Transverse colon (tissue), 4 donors: ENCODE data around the gene DCAF10. TPM values are rescaled to one million over a fixed set of nuclear protein-coding genes. Genes with fewer than 3 reads are reported as not detected.

Experiments
- DNase-seq: peaks from one replicate; pipeline ENCODE4 v3.0.0-alpha.2; 2019
- H3K27ac ChIP-seq, 4 donors: fragments of 200-600 bp; sonication (generic); 2 replicates each; pipeline ENCODE4 v1.5.1; 2016 to 2018; ENCODE audit warnings: inconsistent platforms in 4 of 4
- H3K27me3 ChIP-seq: fragments of 200-600 bp; sonication (generic); 2 replicates; pipeline ENCODE4 v1.5.1; 2017; ENCODE audit warnings: inconsistent platforms
- H3K36me3 ChIP-seq, 4 donors: fragments of 200-600 bp; sonication (generic); 2 replicates each; pipeline ENCODE4 v1.5.1; 2017 to 2019; ENCODE audit warnings: inconsistent platforms in 4 of 4
- H3K4me1 ChIP-seq, 4 donors: fragments of 200-600 bp; sonication (generic); 2 replicates each; pipeline ENCODE4 v1.5.1; 2017 to 2020; ENCODE audit warnings: inconsistent platforms in 4 of 4
- H3K4me3 ChIP-seq, 4 donors: fragments of 200-600 bp; sonication (generic); 1 replicate in 1 of 4; 2 replicates in 3 of 4; pipeline versions ENCODE4 v1.5.1 to v1.6.1; 2017 to 2019; ENCODE audit warnings: inconsistent platforms in 4 of 4
- H3K9me3 ChIP-seq, 2 donors: fragments of 200-600 bp; sonication (generic); 2 replicates each; pipeline ENCODE4 v1.5.1; 2017 to 2019; ENCODE audit warnings: inconsistent platforms in 2 of 2
- CTCF ChIP-seq, 5 experiments: fragments of 200-600 bp in 3 of 5; fragments of 450-650 bp in 2 of 5; sonication (generic) in 3 of 5; IDR thresholded peaks; 1 replicate in 2 of 5; 2 replicates in 3 of 5; pipeline ENCODE4 v1.5.1; 2016 to 2017; ENCODE audit warnings: antibody characterized with exemption in 5 of 5, inconsistent platforms in 3 of 5, mild to moderate bottlenecking in 2 of 5, moderate library complexity in 1 of 5
- EP300 ChIP-seq: sonication (generic); formaldehyde crosslinking; IDR thresholded peaks from one replicate; pipeline ENCODE4 v1.6.1; 2017; ENCODE audit warnings: antibody characterized with exemption, low read depth
- POLR2A ChIP-seq: fragments of 450-650 bp; IDR thresholded peaks from one replicate; pipeline ENCODE4 v1.6.1; 2016; ENCODE audit warnings: antibody characterized with exemption, mild to moderate bottlenecking, moderate library complexity
- POLR2AphosphoS5 ChIP-seq, 3 donors: sonication (generic); formaldehyde crosslinking; IDR thresholded peaks; one replicate each; pipeline ENCODE4 v1.6.1; 2016; ENCODE audit warnings: antibody characterized with exemption in 3 of 3
- WGBS, 2 donors: methylation state at CpG; one replicate each; pipeline ENCODE4 v1.1.5; 2018; ENCODE audit warnings: low coverage in 1 of 2; 5-methylcytosine and 5-hydroxymethylcytosine counted together
- in situ Hi-C, 4 donors: fragments of 200-750 bp; cut with MboI; loops; one replicate each; pipeline versions ENCODE4 v1.15.0 to v1.15.1; 2017; ENCODE audit warnings: low sequenced_read_pairs in 3 of 4, low pct_ligation_motif_present in 1 of 4, low pct_unique_long_range_greater_than_20kb in 1 of 4
- intact Hi-C: fragments of 100-400 bp; cut with DNase I; formaldehyde crosslinking; loops from one replicate; pipeline ENCODE4 v1.15.1; 2023; ENCODE audit warnings: low total_unique reads
- total RNA-seq, 4 donors: library from RNA; depleted of rRNA; stranded (reverse); fragments of >200 nt; gene quantifications; one replicate each; pipeline ENCODE4 v1.1.0, GENCODE V29; 2016

The DCAF10 gene
- total RNA-seq, 4 donors from 2014 or later, result 12.0 to 493 (median 34.2) TPM

GRCh38 chr9:37840560-37841194, 40.1 kb downstream of the DCAF10 start:
- in situ Hi-C loops (no loop called here), intact Hi-C loops (no loop called here)
- H3K27ac ChIP-seq, result no peak overlapping the region
- DNase-seq, result no peak
- H3K36me3 ChIP-seq, result no peaks in the 10 kb centered on the region
- no peaks in the 10 kb centered on the region for H3K27me3 ChIP-seq
- no peaks in the 10 kb centered on the region for H3K4me1 ChIP-seq
- TF ChIP-seq CTCF (IDR thresholded peaks at IDR 0.05), result no peak
- no peak overlapping the region for H3K4me3 ChIP-seq
- 93 to 98% methylated on average over 4 of the region's 4 CpGs for WGBS, 2 donors
- no peaks in the 10 kb centered on the region for H3K9me3 ChIP-seq

GRCh38 chr9:37852222-37852621, 51.6 kb downstream of the DCAF10 start:
- Histone ChIP-seq H3K36me3 (peaks cover 0 to 10% (median 1%) of the 10 kb centered on the region in 4 donors), H3K4me3 (no peak overlapping the region), H3K9me3 (no peaks in the 10 kb centered on the region), H3K4me1 (no peaks in the 10 kb centered on the region), H3K27me3 (no peaks in the 10 kb centered on the region), H3K27ac (no peak overlapping the region)
- WGBS, 2 donors, result 63 to 90% methylated on average over 1 to 2 of the region's 2 CpGs
- no peak for DNase-seq
- in situ Hi-C loops, result no loop called here
- intact Hi-C loops, result no loop called here
- TF ChIP-seq EP300 (no peak), CTCF (IDR thresholded peaks at IDR 0.05) (no peak), POLR2A (no peak)

DNA sequence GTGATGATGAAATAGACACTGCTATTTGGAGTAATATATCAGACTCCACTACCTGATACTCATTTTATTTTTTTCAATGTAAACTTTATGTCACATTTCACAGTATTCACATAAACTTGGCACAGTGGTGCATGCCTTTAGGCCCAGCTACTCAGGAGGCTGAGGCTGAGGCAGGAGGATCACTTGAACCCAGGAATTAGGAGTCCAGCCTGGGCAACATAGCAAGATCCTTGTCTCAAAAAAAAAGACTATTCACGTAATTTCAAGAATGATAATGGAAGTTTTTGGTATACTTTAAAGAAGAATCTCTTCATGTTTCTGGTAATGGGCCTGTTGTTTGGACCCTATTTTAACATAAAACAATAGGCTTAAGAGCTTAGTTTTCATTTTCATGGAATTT, 56.0 kb downstream of the DCAF10 start:
- in situ Hi-C loops (no loop called here), intact Hi-C loops (no loop called here)
- DNase-seq, result no peak
- Histone ChIP-seq H3K4me3 (no peak overlapping the region), H3K27ac (no peak overlapping the region), H3K4me1 (no peaks in the 10 kb centered on the region), H3K27me3 (no peaks in the 10 kb centered on the region), H3K36me3 (peaks cover 0 to 20% (median 10%) of the 10 kb centered on the region in 4 donors), H3K9me3 (no peaks in the 10 kb centered on the region)
- WGBS, 2 donors, result 95 to 100% methylated on average over 1 of the region's 1 CpG
- TF ChIP-seq POLR2A, result no peak

GRCh38 chr9:37859043-37859442, 58.4 kb downstream of the DCAF10 start:
- Histone ChIP-seq H3K9me3 (no peaks in the 10 kb centered on the region), H3K27me3 (no peaks in the 10 kb centered on the region), H3K36me3 (peaks cover 0 to 31% (median 10%) of the 10 kb centered on the region in 4 donors), H3K4me3 (no peak overlapping the region), H3K4me1 (no peaks in the 10 kb centered on the region), H3K27ac (no peak overlapping the region)
- TF ChIP-seq POLR2AphosphoS5 (IDR thresholded peaks at IDR 0.05) (no peak), POLR2A (no peak), CTCF (IDR thresholded peaks at IDR 0.05) (no peak), EP300 (no peak)
- intact Hi-C loops (no loop called here), in situ Hi-C loops (no loop called here)
- WGBS, 2 donors, result 66 to 75% methylated on average over 1 of the region's 1 CpG
- no peak for DNase-seq

GRCh38 chr9:37862530-37862929, 61.9 kb downstream of the DCAF10 start:
- Histone ChIP-seq H3K9me3 (no peaks in the 10 kb centered on the region), H3K27me3 (no peaks in the 10 kb centered on the region), H3K27ac (no peak overlapping the region), H3K4me1 (no peaks in the 10 kb centered on the region), H3K4me3 (no peak overlapping the region), H3K36me3 (peaks cover 0 to 31% (median 5%) of the 10 kb centered on the region in 4 donors)
- intact Hi-C loops (no loop called here), in situ Hi-C loops (no loop called here)
- DNase-seq, result no peak
- WGBS, 2 donors, result 76 to 100% methylated on average over 1 to 3 of the region's 3 CpGs
- TF ChIP-seq EP300 (no peak), POLR2A (no peak), CTCF (IDR thresholded peaks at IDR 0.05) (no peak), POLR2AphosphoS5 (IDR thresholded peaks at IDR 0.05) (no peak)
